Fibroblast of skin of left biceps (primary cell): ENCODE data around the gene APLF.
"Not testable (repeated sequence)": the region's sequence is repeated elsewhere in the genome, so short reads cannot be mapped to it uniquely, and the experiment has no call there.

ENCODE experiments used
- DNase-seq, 2 experiments: peaks; one replicate each; pipeline ENCODE4 v3.0.0-alpha.2; 2013; ENCODE audit warnings: low read depth in 2 of 2

Gene APLF

DNA sequence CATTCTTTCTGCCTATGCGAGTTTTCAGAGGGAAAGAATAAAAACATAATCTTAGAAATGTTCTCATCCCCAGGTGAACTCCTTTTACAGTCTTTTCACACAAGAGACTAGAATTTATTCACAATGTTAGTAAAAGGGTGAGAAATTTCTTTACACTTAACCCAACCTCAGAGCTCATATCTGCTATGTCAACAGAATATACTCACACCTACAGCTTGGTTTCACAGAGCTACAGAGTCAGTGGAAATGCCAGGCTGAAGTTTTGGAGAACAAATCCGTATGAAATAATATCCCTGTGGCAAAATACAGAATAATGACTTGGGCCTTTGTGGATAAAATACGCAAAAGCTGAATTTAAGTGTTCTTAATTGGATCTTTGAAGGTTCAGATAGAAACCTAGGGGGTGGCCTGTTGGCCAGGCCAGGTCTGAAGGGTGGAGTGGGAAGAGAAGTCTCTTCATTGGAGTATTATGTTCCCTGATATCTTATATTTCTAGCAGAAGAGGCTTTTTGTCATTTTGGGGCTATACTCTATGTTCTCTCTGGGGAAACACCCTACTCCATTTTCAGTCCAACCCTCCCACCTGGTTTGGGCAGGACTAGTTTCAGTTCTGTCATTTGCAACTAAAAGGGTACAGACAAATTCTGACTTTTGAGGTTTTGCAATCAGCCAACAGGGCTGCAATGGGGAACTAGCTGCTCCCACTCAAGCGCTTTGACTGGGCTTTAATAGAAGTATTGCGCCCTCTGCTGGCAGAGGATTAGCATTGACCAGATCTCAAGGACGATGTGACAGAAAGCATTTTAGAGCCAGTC lies 26.0 kb upstream of the APLF start:
- peak; percentile 68 to 70 for DNase-seq

DNA sequence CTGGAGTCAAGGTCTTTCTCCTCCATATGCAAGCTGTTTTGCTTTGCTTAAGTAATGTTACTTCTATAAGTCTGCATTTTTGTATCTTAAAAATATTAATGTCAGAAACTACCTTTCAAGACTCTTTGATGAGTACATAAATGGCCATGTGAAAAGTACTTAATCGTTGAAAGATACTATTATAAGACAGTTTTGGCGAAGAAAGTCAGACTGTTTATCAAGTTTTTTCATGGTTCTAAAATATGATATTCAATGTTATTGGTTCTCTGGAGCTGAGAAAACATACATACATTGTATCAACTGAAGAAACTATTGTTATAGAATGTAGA lies 25.4 kb upstream of the APLF start:
- DNase-seq = no peak

DNA sequence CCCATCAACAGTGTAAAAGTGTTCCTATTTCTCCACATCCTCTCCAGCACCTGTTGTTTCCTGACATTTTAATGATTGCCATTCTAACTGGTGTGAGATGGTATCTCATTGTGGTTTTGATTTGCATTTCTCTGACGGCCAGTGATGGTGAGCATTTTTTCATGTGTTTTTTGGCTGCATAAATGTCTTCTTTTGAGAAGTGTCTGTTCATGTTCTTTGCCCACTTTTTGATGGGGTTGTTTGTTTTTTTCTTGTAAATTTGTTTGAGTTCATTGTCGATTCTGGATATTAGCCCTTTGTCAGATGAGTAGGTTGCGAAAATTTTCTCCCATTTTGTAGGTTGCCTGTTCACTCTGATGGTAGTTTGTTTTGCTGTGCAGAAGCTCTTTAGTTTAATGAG lies 21.0 kb upstream of the APLF start:
- DNase-seq = not testable (repeated sequence)

DNA sequence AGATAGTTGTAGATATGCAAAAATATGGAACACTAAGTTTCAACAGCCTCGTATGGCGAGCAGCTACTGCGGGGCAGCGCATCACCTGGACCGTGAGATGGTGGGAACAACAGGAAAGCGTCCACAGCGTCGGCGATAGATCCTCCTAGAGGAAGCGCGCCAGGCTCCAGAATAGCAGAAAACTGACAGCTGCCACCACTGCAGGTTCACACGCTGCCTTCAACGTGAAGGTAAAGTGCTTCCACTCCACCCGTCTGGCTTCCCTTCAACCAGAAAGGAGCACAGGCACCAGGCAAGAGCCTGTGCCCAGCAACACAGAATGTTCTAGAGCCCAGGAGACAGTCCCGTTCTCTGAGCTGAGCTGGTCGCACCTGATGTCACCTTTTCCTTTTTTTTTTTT lies 20.3 kb upstream of the APLF start:
- no peak for DNase-seq

DNA sequence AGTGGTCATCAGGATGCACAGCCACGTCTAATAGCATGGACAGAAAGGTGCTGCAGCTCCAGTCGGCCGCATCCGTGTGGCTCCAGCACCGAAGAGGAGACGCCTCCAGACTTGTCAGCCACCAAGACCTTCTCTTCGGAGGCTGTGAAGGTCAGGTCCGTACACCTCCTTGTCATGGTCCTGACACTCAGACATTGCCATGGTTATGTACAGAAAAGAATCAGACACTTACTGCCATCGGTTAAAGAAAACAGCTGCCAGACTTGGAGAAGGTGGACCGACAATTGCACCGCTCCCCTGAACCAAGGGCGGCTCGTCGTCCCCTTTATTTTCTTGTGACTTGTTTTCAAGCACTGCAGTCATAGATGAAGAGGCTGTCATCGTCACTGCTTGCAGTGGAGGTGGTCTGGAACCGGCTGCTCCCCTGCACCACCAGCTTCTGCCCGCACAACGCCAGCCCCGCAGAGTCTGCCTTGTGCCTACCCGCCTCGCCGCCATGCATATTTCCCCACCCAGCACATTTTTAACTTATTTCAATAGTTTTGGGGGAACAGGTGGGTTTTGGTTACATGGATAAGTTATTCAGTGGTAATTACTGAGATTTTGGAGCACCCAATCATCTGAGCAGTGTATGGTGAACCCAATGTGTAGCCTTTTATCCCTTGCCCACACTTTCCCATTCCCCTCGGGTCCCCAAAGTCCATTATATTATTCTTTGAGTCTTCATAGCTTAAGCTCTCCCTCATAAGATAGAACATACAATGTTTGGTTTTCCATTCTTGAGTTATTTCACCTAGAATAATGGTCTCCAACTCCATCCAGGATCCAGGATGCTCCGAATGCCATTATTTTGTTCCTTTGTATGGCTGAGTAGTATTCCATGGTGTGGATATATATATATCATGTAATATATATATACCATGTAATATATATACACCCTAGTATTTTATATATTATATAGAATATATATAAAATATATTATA lies 18.4 kb upstream of the APLF start:
- no peak for DNase-seq

- DNase-seq = no peak
Observed at GRCh38 chr2:68452158-68452900, 15.1 kb upstream of the APLF start.

GRCh38 chr2:68453761-68454360 lies 13.5 kb upstream of the APLF start:
- no peak for DNase-seq

DNA sequence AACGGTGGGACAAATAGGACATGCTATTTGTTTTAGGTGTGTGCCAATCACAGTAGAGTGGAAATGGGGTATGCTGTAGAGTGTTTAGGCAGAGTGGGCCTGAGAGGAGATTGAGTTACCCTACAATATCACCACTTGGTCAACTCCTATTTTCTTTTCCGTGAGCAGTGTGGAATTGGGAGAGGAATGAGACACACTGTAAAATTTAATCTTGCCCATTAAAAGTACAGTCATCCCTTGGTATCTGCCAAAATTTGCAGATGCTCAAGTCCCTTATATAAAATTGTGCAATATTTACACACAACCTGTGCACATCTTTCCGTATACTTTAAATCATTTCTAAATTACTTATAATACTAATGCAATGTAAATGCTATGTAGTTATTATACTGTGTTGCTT lies 12.7 kb upstream of the APLF start:
- DNase-seq = no peak

DNA sequence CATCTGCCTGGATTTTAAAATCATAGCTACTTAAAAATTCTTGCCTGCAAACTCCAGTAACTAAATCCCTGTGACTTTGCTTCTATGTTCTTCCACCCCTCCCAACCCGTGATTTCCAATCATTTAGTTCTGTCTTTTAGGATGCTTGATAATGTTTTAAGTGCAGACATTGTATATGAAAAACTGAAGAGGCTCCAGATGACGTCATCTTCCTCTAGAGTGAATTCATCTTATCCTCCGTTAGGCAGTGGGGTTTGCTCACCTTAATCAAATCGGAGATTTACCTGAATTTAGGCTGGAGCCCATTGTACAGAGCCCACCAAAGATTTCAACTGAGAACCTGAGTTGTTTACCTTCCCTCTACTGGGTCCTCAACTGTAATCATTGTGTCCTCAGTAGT lies 11.2 kb upstream of the APLF start:
- no peak for DNase-seq

DNA sequence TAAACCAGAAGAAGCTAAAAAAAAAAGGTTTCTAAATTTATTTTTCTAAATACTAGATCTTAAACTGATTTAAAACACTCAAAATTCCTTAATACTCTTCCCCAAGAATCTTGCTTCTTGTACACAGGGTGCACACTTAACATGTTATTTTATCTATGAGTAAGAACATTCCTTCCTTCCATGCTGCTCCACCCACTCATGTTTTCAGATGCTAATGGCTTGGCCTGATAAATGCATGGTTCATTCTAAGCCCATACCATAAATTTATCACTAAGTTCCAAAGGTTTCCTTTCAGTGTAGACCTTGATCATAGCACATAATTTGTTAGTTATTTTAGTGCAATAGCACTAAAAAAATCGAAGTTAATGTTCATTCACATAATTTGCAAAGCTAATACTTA lies 8.4 kb upstream of the APLF start:
- no peak for DNase-seq

- DNase-seq = no peak
Observed at GRCh38 chr2:68463287-68463877, 4.0 kb upstream of the APLF start.

- DNase-seq = no peak
Observed at GRCh38 chr2:68464651-68465050, 2.7 kb upstream of the APLF start.

DNA sequence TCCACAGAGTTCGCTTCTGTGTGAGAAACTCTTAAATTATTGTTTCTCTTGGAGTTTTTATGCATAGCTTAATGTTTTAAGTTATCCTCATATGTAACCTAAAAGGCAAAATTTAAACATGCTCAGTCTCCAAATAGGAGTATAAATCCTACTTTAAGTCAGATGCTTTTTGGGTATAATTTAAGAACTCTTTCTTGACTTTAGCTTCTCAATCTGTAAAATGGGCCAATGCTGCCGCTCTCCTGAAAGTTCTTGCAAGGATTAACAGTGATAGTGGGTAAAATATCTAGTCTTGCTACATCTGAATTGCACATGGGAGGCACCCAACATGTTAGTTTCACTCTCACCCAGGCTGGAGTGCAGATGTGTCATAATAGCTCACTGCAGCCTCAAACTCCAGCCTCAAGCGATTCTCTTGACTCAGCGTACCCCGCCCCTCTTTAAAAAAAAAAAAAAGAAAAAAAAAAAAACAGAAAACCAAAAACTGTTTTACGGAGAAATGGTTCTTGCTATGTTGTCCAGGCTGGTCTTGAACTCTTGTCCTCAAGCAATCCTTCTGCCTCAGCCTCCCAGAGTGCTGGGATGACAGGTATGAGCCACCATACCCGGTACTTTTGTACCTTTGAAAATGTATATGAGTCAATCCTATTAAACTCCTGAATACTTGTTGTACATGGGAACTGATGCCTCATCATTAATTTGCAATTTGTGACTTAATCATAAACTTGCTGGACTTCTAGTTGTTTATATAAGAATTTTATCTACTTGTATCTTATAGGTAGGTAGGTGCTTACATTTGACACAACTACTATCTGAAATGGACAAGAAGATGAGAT lies 2.1 kb upstream of the APLF start:
- DNase-seq = no peak

DNA sequence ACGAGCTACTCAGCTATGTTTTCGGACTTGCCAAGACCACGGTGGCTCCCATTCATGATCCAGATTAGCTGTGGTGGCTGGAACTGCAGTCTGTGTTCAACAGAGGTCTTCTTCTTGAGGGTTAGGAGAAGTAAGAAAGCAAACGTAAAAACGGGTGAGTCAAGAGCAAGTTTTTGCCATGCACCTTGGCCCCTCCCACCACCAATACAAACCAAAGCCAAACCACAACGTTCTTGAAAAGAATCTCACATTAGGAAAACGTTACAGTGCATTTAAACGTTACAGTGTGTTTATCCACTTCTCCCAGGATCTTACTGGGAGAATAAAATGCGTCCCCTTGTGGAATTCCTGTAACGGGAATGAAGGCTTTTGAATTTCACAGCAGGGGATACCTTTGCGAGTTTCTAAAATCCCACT lies 1.0 kb upstream of the APLF start:
- DNase-seq = no peak

- DNase-seq = no peak
Observed at GRCh38 chr2:68466778-68467076, 658 bp upstream of the APLF start.

DNA sequence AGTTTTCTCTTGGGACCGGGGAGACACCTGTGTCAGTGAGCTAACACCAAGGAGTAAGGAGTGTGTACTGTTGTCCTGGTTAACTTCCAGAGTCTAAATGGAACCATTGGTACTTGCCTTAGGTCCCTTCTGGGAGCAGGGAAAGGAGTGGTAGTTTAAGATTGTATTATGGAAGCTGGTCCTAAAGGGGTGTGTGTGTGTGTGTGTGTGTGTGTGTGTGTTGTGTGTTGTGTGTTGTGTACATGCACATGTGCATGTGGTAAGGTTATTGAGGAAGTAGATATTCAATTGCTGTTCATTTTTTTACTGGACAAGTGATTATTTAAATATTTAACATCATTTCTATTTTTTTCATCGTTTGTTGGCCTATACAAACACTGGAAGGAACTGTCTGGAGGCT lies 1.4 kb downstream of the APLF start:
- no peak for DNase-seq

DNA sequence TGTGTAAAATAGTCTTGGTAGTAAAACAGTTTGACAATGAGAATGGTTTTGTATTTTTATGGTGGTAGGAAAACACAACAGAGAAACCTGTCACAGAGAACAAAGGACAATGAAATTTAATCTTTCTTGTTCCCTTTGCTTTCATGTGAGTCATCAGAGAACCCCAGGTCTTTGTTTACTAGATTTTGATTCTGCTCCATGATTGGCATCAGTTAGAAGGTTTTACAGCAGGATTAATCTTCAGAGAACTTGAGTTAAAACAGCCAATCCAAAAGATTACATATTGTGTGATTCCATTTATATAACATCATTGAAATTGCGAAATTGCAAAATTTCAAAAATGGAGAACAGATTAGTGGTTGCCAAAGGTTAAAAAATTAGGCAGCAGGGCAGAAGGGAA lies 2.5 kb downstream of the APLF start:
- no peak for DNase-seq

- DNase-seq = no peak
Observed at GRCh38 chr2:68471385-68471784, 4.0 kb downstream of the APLF start.

DNA sequence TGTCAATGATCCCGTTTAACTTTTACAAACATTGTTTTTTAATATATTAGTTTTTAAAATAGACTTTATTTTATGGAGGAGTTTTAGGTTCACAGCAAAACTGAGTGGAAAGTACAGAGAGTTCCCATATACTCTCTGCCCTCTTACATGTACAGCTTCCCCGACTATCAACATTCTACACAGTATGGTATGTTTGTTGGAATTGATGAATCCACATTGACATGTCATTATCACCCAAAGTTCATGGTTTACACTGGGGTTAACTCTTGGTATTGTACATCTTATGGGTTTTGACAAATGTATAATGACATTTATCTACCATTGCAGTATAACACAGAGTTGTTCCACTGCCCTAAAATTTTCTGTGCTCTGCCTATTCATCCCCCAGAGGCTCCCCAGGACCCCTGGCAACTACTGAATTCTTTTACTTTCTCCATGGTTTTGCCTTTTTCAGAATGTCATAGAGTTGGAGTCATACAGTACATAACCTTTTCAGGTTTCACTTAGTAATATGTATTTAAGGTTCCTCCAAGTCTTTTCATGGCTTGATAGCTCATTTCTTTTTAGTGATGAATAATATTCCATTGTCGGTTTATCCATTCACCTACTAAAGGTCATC lies 5.5 kb downstream of the APLF start:
- no peak for DNase-seq

- no peak for DNase-seq
Observed at GRCh38 chr2:68475110-68475509, 7.7 kb downstream of the APLF start.
